Femur (tissue), 1 donor: ENCODE results near the gene RFC2.

Experiments used
- DNase-seq: peaks from one replicate; pipeline ENCODE4 v3.0.0-alpha.2; 2017

The RFC2 gene

DNA sequence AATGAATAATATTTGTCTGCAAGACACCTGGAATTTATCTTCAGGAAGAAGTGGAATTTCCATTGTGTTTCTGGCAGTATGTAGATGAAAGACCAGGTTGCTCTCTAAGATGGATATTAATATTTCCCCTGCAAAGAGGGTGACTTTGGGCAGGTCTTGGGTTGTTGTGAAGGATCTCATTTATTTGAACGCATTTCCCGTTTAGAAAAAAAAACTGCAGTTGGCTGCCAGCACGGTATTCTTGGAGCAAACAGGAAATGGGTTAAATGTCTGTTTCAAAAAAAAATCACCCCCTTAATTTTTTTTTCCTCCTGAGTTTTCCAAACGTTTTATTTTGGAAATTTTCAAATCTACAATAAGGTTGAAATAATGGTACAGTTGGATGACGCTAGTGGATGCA is 68.6 kb downstream of the RFC2 start:
- no peak for DNase-seq

DNA sequence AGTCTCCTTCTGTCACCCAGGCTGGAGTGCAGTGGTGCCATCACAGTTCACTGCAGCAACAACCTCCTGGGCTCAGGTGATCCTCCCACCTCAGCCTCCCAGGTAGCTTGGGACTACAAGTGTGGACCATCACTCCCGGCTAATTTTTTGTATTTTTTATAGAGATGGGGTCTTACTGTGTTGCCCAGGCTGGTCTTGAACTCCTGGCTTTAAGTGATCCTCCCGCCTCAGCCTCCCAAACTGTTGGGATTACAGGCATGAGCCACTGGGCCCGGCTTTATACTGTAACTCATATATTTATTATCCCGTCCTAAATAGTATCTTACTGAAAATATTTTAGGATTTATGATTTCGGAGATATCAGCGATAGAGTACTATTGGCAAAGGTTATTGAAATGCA is 69.2 kb downstream of the RFC2 start:
- DNase-seq = no peak

DNA sequence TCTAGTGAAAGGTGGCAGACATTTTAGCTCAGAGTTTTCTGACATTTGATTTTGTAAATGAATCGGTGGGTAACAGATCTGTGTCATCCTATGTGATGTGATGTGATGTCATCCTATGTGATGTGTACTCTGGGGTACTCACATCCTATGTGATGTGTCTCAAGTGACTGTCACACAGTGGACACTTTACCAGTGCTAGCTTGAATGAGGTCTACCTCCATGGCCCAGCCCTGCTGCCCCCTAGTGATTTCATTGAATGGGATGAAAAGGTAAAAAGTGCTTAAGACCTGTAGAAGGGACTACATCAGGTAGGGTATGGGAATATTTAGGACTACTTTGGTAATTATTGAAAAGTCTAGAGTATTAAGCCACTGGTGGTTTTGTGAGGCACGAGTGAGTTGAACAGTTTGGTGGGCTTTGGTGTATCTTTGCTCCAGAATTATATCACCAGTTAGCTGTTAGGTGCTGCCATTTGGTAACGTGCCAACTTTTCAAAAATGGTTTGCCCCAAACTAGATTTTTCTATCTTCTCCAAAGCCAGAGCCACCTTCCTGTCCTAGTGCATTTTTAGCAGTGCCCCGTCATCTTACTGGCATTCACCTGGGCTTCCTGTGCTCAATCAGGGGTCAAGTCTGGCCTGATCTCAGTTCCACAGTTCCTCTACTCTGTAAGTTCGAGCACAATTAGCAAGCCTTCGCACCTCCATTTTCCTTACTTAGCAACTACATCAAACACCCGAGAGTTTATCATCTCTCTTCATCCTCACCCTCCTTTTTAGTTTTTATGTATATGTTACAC is 70.3 kb downstream of the RFC2 start:
- no peak for DNase-seq

DNA sequence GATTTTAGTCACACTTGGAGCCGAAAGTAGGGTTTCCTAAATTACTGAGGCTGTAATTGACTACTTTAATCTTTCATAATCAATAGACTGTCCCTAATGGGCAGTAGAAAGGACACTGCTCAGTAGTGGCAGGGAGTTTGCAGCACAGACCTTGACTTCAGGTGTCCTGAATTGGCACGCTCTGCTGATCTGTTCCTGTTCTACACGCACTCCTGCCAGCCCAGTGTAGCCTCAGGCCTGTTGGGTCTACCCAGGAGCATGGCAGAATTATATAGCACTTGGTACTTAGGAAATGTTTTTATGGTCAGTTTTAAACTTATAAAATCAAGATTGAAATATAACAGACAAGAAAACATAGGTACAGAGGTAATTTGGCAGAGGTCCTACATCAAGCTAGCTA is 71.1 kb downstream of the RFC2 start:
- DNase-seq = no peak

DNA sequence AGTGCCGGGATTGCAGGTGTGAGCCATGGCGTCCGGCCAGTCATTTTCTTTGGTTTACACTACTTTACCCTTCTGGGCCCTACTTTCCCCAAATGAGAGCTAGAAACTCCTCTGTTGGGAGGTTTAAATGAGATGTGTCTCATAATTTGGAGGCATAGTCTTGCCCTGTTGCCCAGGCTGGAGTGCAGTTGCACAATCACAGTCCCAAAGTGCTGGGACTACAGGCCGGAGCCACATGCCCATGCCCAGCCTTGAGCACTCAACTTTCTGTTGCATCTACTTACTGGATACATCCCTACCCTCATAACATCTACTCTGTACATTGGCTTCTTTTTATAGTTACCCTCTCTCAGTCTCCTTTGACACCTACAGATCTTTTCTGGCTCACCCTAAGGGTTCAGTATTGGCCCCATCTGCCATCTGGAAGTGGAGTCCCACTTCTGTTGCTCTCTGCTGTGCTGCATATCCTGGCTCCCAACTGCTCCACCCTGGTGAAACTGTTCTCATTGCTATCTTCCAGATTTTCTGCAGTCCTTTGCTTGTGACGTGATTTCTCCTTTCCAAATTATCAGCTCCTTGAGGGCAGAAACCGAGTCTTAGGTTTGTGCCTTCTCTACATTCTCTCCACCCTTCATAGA is 71.6 kb downstream of the RFC2 start:
- no peak for DNase-seq

DNA sequence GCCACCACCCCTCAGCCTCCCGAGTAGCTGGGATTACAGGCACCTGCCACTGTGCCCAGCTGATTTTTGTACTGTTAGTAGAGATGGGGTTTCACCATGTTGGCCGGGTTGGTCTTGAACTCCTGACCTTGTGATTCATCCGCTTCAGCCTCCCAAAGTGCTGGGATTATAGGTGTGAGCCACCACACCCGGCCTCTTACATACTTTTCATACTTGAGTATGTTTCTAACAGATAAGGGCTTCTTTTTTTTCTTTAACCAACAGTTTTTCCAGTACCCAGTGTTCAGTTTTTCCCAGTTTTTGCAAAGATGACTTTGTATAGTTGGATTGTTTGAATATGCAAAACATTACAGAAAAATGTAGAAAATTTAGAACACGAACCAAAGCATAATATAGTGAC is 72.4 kb downstream of the RFC2 start:
- DNase-seq = no peak
